HepG2 (cell line): ENCODE data around the gene CSNK1E. TPM values are rescaled to one million over a fixed set of nuclear protein-coding genes. Genes with fewer than 3 reads are reported as not detected.

Source experiments
- HINFP ChIP-seq: sonication (generic); formaldehyde crosslinking; IDR thresholded peaks from 2 replicates; pipeline ENCODE4 v1.4.0; 2020; ENCODE audit warnings: low read depth, mild to moderate bottlenecking, missing genetic modification reagents
- LCORL ChIP-seq, 2 experiments: fragments of 450-650 bp in 1 of 2; sonication (generic) in 1 of 2; formaldehyde crosslinking in 1 of 2; IDR thresholded peaks; 2 replicates each; pipeline versions ENCODE4 v1.5.0 to v1.6.1; 2017 to 2020; ENCODE audit warnings: antibody characterized with exemption in 1 of 2, missing genetic modification reagents in 1 of 2
- MED13 ChIP-seq: sonication (generic); formaldehyde crosslinking; IDR thresholded peaks from 2 replicates; pipeline ENCODE4 v1.5.0; 2020; ENCODE audit warnings: missing genetic modification reagents
- NCOA5 ChIP-seq: sonication (generic); formaldehyde crosslinking; IDR thresholded peaks from 2 replicates; pipeline ENCODE4 v1.4.0; 2020; ENCODE audit warnings: missing genetic modification reagents
- NFE2L2 ChIP-seq: fragments of 150-350 bp; IDR thresholded peaks from 2 replicates; pipeline ENCODE4 v1.6.1; 2014; ENCODE audit warnings: low read length
- NFYC ChIP-seq: IDR thresholded peaks from 2 replicates; pipeline ENCODE4 v1.6.1; 2016; ENCODE audit warnings: missing genetic modification reagents, missing compliant biosample characterization
- NKX3-1 ChIP-seq: sonication (generic); formaldehyde crosslinking; IDR thresholded peaks from 2 replicates; pipeline ENCODE4 v1.5.0; 2020; ENCODE audit warnings: missing genetic modification reagents
- NONO ChIP-seq, 2 experiments: fragments of 450-650 bp in 1 of 2; sonication (generic) in 1 of 2; formaldehyde crosslinking in 1 of 2; IDR thresholded peaks in 1 of 2; conservative IDR thresholded peaks in 1 of 2; 2 replicates each; pipeline versions ENCODE4 v1.6.1 to v1.8.0; 2017 to 2022; ENCODE audit warnings: mild to moderate bottlenecking in 1 of 2, missing genetic modification reagents in 1 of 2, moderate library complexity in 1 of 2
- NR0B2 ChIP-seq: sonication (generic); formaldehyde crosslinking; IDR thresholded peaks from 2 replicates; pipeline ENCODE4 v1.4.0; 2020; ENCODE audit warnings: mild to moderate bottlenecking, missing genetic modification reagents
- POGZ ChIP-seq: sonication (generic); formaldehyde crosslinking; IDR thresholded peaks from 2 replicates; pipeline ENCODE4 v1.4.0; 2020; ENCODE audit warnings: mild to moderate bottlenecking, missing genetic modification reagents
- PRDM10 ChIP-seq: sonication (generic); formaldehyde crosslinking; IDR thresholded peaks from 2 replicates; pipeline ENCODE4 v1.4.0; 2020; ENCODE audit warnings: low read depth, missing genetic modification reagents
- SRSF9 ChIP-seq: fragments of 200-400 bp; formaldehyde crosslinking; IDR thresholded peaks from 2 replicates; pipeline ENCODE4 v1.6.1; 2018; ENCODE audit warnings: borderline replicate concordance, mild to moderate bottlenecking, low read depth, low read length; ENCODE audit not compliant: insufficient read depth, poor library complexity, severe bottlenecking
- ZBTB26 ChIP-seq: IDR thresholded peaks from 2 replicates; pipeline ENCODE4 v1.6.1; 2016; ENCODE audit warnings: missing compliant biosample characterization, missing genetic modification reagents, borderline replicate concordance
- ZIK1 ChIP-seq: sonication (generic); formaldehyde crosslinking; IDR thresholded peaks from 2 replicates; pipeline ENCODE4 v1.5.0; 2020; ENCODE audit warnings: mild to moderate bottlenecking, low read depth, missing genetic modification reagents, borderline replicate concordance
- ZMYM3 ChIP-seq: sonication (generic); formaldehyde crosslinking; IDR thresholded peaks from 2 replicates; pipeline ENCODE4 v1.5.1; 2020; ENCODE audit warnings: mild to moderate bottlenecking, missing genetic modification reagents
- ZNF276 ChIP-seq: sonication (generic); formaldehyde crosslinking; IDR thresholded peaks from 2 replicates; pipeline ENCODE4 v1.4.0; 2020; ENCODE audit warnings: mild to moderate bottlenecking, low read depth, missing genetic modification reagents
- ZNF766 ChIP-seq: sonication (generic); formaldehyde crosslinking; IDR thresholded peaks from 2 replicates; pipeline ENCODE4 v1.5.0; 2020; ENCODE audit warnings: missing genetic modification reagents, borderline replicate concordance
- polyA plus RNA-seq, 8 experiments: library from polyadenylated mRNA; depleted of rRNA in 3 of 8; stranded (reverse) in 7 of 8; unstranded in 1 of 8; fragments of >200 nt; fragmentation: Illumina TruSeq in 4 of 8; extraction: Trizol in 4 of 8; gene quantifications; 2 replicates each; pipeline versions ENCODE4 v1.2.1 to v1.2.3, GENCODE V29; 2011 to 2016; ENCODE audit warnings: low read depth in 4 of 8, missing spikeins in 1 of 8, mixed read lengths in 1 of 8; ENCODE audit not compliant: insufficient read depth in 1 of 8
- total RNA-seq, 5 experiments: library from RNA; depleted of rRNA; stranded (reverse); fragments of >200 nt; fragmentation: Illumina TruSeq; extraction: Trizol; gene quantifications; 2 replicates each; pipeline ENCODE4 v1.2.3, GENCODE V29; 2016; ENCODE audit warnings: low read depth in 1 of 5

Gene CSNK1E
- total and polyA plus RNA-seq, 2 of the 13 experiments (the other 11 are each of a cell fraction or from before 2014, with no cell fraction given), result 34.7 to 129 TPM

- TF ChIP-seq NR0B2 (CRISPR knock-in tag), result 0 out of 2 replicates have a peak, but pooled peaks have one; percentile 66
- no peak for TF ChIP-seq NFE2L2
- TF ChIP-seq NCOA5, result no peak
- peak; percentile 97 for TF ChIP-seq HINFP
- TF ChIP-seq ZMYM3 (CRISPR knock-in tag), result no peak
- TF ChIP-seq ZNF766 (CRISPR knock-in tag), result 0 out of 2 replicates have a peak, but pooled peaks have one; percentile 33
- no peak for TF ChIP-seq SRSF9
- TF ChIP-seq NFYC, result no peak
- TF ChIP-seq NONO (IDR thresholded peaks at IDR 0.05), result no peak
- TF ChIP-seq NONO (CRISPR knock-in tag; conservative IDR thresholded peaks at IDR 0.05), result 0 out of 2 replicates have a peak, but pooled peaks have one; percentile 39
- TF ChIP-seq LCORL (IDR thresholded peaks at IDR 0.05), result no peak
- 0 out of 2 replicates have a peak, but pooled peaks have one; percentile 16 for TF ChIP-seq LCORL (CRISPR knock-in tag; IDR thresholded peaks at IDR 0.05)
- TF ChIP-seq POGZ (CRISPR knock-in tag), result 0 out of 2 replicates have a peak, but pooled peaks have one; percentile 31
- no peak for TF ChIP-seq ZNF276 (CRISPR knock-in tag)
- TF ChIP-seq ZIK1, result no peak
- TF ChIP-seq MED13, result no peak
- 0 out of 2 replicates have a peak, but pooled peaks have one; percentile 19 for TF ChIP-seq NKX3-1 (CRISPR knock-in tag)
- no peak for TF ChIP-seq PRDM10 (CRISPR knock-in tag)
- TF ChIP-seq ZBTB26, result no peak
Observed at GRCh38 chr22:38272373-38273134, 44.7 kb downstream of the CSNK1E start, which contains the start of gene TMEM184B (continued).
